T-cell (primary cell): ENCODE results near the gene COBLL1. TPM values are rescaled to one million over a fixed set of nuclear protein-coding genes. Genes with fewer than 3 reads are reported as not detected.

ENCODE experiments used
- ATAC-seq, 4 experiments: fragments of 200-7000 bp in 3 of 4; fragments of 150-1000 bp in 1 of 4; cut with Tn5 transposase; replicated peaks in 1 of 4; 1 replicate in 3 of 4; 2 replicates in 1 of 4; pipeline ENCODE4 v1.10.0; 2021; ENCODE audit warnings: moderate library complexity in 3 of 4, mild to moderate bottlenecking in 2 of 4, moderate number of reproducible peaks in 1 of 4
- CTCF ChIA-PET, 2 donors: fragments of 300-600 bp; sonication (Branson Sonifier 250); formaldehyde crosslinking; loops; one replicate each; lab custom pipeline; 2022; ENCODE audit warnings: antibody characterized with exemption in 2 of 2; lab: Charles Lee
- POLR2A ChIA-PET, 2 donors: fragments of 300-600 bp; sonication (Branson Sonifier 250); formaldehyde crosslinking; loops; one replicate each; lab custom pipeline; 2022; ENCODE audit warnings: antibody characterized with exemption in 2 of 2; lab: Charles Lee
- DNase-seq, 35 experiments: peaks; one replicate each; pipeline versions ENCODE4 v3.0.0 to v3.0.0-alpha.2; 2013 to 2023
- H3K27ac ChIP-seq: one replicate; pipeline ENCODE4 v1.5.1; 2013; ENCODE audit warnings: low read length
- H3K27me3 ChIP-seq, 2 experiments: replicated peaks in 1 of 2; 1 replicate in 1 of 2; 2 replicates in 1 of 2; pipeline versions ENCODE4 v1.6.1 to v1.7.0; 2013; ENCODE audit warnings: low read length in 1 of 2, mixed read lengths in 1 of 2; ENCODE audit not compliant: control insufficient read depth in 2 of 2, insufficient read depth in 2 of 2; ENCODE audit errors: extremely low read depth in 1 of 2
- H3K36me3 ChIP-seq, 2 donors: 1 replicate in 1 of 2; 2 replicates in 1 of 2; pipeline versions ENCODE4 v1.6.1 to v1.7.0; 2013; ENCODE audit warnings: low read length in 1 of 2; ENCODE audit not compliant: control insufficient read depth in 2 of 2, insufficient read depth in 1 of 2; ENCODE audit errors: extremely low read depth in 1 of 2
- H3K4me1 ChIP-seq, 2 experiments: 1 replicate in 1 of 2; 2 replicates in 1 of 2; pipeline versions ENCODE4 v1.6.1 to v1.7.0; 2013; ENCODE audit warnings: low read length in 2 of 2, mixed read lengths in 1 of 2; ENCODE audit not compliant: insufficient read depth in 2 of 2, control insufficient read depth in 1 of 2; ENCODE audit errors: extremely low read depth in 1 of 2
- H3K4me3 ChIP-seq, 2 donors: 1 replicate in 1 of 2; 2 replicates in 1 of 2; pipeline versions ENCODE4 v1.5.1 to v1.7.0; 2013; ENCODE audit warnings: mild to moderate bottlenecking in 2 of 2, low read length in 1 of 2, moderate library complexity in 1 of 2; ENCODE audit not compliant: control insufficient read depth in 1 of 2; ENCODE audit errors: extremely low read depth in 1 of 2
- H3K9me3 ChIP-seq: 2 replicates; pipeline ENCODE4 v1.7.0; 2013
- H3K27ac Mint-ChIP-seq, 2 donors: one replicate each; pipeline ENCODE4 v1.8.0; 2020 to 2021; ENCODE audit warnings: mild to moderate bottlenecking in 2 of 2, mixed read lengths in 2 of 2
- H3K27me3 Mint-ChIP-seq, 2 donors: one replicate each; pipeline ENCODE4 v1.8.0; 2021 to 2022; ENCODE audit warnings: mixed read lengths in 2 of 2
- H3K36me3 Mint-ChIP-seq: one replicate; pipeline ENCODE4 v1.8.0; 2021; ENCODE audit warnings: mixed read lengths
- H3K4me1 Mint-ChIP-seq, 3 donors: one replicate each; pipeline ENCODE4 v1.8.0; 2020 to 2022; ENCODE audit warnings: mixed read lengths in 3 of 3, mild to moderate bottlenecking in 1 of 3
- H3K4me3 Mint-ChIP-seq, 3 donors: one replicate each; pipeline ENCODE4 v1.8.0; 2020 to 2022; ENCODE audit warnings: mild to moderate bottlenecking in 3 of 3, mixed read lengths in 3 of 3, moderate library complexity in 3 of 3
- H3K9me3 Mint-ChIP-seq, 3 donors: one replicate each; pipeline ENCODE4 v1.8.0; 2020 to 2022; ENCODE audit warnings: mixed read lengths in 3 of 3
- WGBS: methylation state at CpG from one replicate; pipeline ENCODE4 v1.1.5; 2013; ENCODE audit warnings: missing lambda C conversion rate; ENCODE audit not compliant: insufficient coverage; 5-methylcytosine and 5-hydroxymethylcytosine counted together
- total RNA-seq, 35 experiments: library from RNA in 6 of 35; stranded (reverse) in 6 of 35; fragments of 120-200 nt in 1 of 35; gene quantifications; one replicate each; pipeline versions ENCODE4 v1.2.1 to v1.2.4 and lab custom pipeline; 2013 to 2026

The COBLL1 gene
- total RNA-seq, 5 donors from 2014 or later (not counting 1 experiment from before 2014, with no cell fraction given), result 0.68 to 5.1 (median 1.9) TPM

DNA sequence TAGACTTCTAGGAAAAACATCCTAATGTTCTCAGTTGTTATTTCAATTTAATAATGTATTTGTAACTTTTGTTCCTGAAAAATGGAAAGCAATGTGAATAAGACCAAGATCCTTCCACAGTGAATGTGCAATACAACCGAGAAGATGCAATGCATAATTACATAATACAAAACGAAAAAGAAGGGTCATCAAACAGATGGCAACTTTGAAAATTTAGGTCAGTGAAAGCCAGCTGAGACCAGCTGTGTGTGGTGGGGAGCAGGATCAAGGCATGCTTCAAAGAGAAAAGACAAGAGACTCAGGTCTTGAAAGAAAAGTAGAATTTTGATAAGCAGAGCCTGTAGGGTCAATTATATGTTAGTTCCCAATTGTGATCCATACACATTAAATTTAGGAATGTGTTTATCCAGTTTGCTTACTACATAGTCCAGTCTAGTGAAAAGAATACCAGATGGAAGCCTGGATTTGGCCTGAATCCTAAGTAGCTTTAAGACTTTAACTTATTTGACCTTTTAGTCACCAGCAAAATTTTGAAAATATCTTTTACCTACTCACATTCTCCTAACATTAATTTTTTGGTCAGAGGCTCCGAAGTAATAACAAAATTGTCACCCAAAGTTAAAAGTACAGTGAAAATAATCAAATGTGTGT, 93.7 kb downstream of the COBLL1 start:
- Mint-ChIP-seq H3K4me3 (no peak overlapping the region), H3K27ac (no peak overlapping the region), H3K4me1 (no peaks in the 10 kb centered on the region), H3K27me3 (no peaks in the 10 kb centered on the region), H3K9me3 (peaks cover 0 to 3% (median 2%) of the 10 kb centered on the region in 3 donors), H3K36me3 (no peaks in the 10 kb centered on the region)
- Histone ChIP-seq H3K27ac (no peak overlapping the region), H3K27me3 (no peaks in the 10 kb centered on the region), H3K9me3 (no peaks in the 10 kb centered on the region), H3K36me3 (no peaks in the 10 kb centered on the region), H3K4me1 (no peaks in the 10 kb centered on the region), H3K4me3 (no peak overlapping the region)
- CTCF ChIA-PET, result no interaction called here
- ATAC-seq (no peak), DNase-seq (no peak)
- POLR2A ChIA-PET, result no interaction called here
- no CpG with 5 or more reads among the region's 3 CpGs for WGBS

GRCh38 chr2:164747140-164747539, 94.5 kb downstream of the COBLL1 start:
- no CpG with 5 or more reads among the region's 1 CpG for WGBS
- POLR2A ChIA-PET, result no interaction called here
- Histone ChIP-seq H3K36me3 (no peaks in the 10 kb centered on the region), H3K27ac (no peak overlapping the region), H3K4me3 (no peak overlapping the region), H3K4me1 (no peaks in the 10 kb centered on the region), H3K27me3 (no peaks in the 10 kb centered on the region), H3K9me3 (no peaks in the 10 kb centered on the region)
- no peak overlapping the region for H3K27ac Mint-ChIP-seq
- no peaks in the 10 kb centered on the region for H3K4me1 Mint-ChIP-seq
- no peaks in the 10 kb centered on the region for H3K36me3 Mint-ChIP-seq
- H3K27me3 Mint-ChIP-seq, result no peaks in the 10 kb centered on the region
- H3K4me3 Mint-ChIP-seq, result no peak overlapping the region
- H3K9me3 Mint-ChIP-seq, result peaks cover 0 to 3% (median 2%) of the 10 kb centered on the region in 3 donors
- DNase-seq, result no peak
- CTCF ChIA-PET, result no interaction called here
- no peak for ATAC-seq

GRCh38 chr2:164746713-164747112, 94.9 kb downstream of the COBLL1 start:
- WGBS, result 67% methylated on average over 1 of the region's 1 CpG
- ChIA-PET CTCF (no interaction called here), POLR2A (no interaction called here)
- no peak for ATAC-seq
- no peak overlapping the region for H3K27ac ChIP-seq
- Mint-ChIP-seq H3K4me3 (no peak overlapping the region), H3K27ac (no peak overlapping the region), H3K36me3 (no peaks in the 10 kb centered on the region), H3K9me3 (peaks cover 0 to 3% (median 2%) of the 10 kb centered on the region in 3 donors), H3K4me1 (no peaks in the 10 kb centered on the region), H3K27me3 (no peaks in the 10 kb centered on the region)
- no peaks in the 10 kb centered on the region for H3K27me3 ChIP-seq
- no peaks in the 10 kb centered on the region for H3K36me3 ChIP-seq
- no peaks in the 10 kb centered on the region for H3K4me1 ChIP-seq
- DNase-seq, result no peak
- no peak overlapping the region for H3K4me3 ChIP-seq
- H3K9me3 ChIP-seq, result no peaks in the 10 kb centered on the region

DNA sequence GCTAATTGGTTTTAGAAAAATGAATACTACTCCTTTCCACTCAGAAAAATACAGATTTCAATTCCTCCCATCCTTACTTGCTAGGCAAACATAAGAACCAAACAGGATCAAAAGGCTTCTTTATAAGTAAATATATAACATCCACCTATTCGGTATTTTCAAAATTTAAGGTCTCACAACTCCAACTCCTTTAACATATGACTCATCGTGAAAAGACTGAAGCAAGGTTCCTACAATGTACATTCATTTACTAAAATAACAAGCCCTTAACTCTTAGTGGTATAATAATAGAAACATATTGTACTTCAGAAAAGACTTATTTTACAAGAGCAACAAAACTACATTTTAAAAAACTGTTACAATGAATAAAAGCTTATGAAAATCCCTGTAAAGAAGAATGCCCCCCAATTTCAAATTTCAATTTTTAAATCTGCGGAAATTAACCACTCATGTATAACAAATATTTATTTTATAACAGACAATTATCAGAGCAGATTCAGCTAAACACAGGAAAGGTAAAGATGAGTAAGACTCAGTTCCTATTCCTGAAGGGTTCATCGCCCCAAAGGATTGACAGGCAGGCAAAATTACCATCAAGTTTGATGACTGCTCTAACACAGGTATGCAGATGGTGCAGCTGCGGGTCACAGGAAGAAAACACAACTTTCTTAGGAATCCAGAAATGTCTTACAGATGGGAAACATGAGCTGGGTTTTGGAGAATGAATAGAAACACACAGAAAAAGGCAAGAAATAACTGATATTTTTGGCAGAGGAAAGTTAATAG, 96.4 kb downstream of the COBLL1 start:
- no peaks in the 10 kb centered on the region for H3K36me3 Mint-ChIP-seq
- no peak for ATAC-seq
- H3K9me3 ChIP-seq, result no peaks in the 10 kb centered on the region
- H3K36me3 ChIP-seq, result no peaks in the 10 kb centered on the region
- no peak overlapping the region for H3K4me3 Mint-ChIP-seq
- H3K4me3 ChIP-seq, result no peak overlapping the region
- POLR2A ChIA-PET, result no interaction called here
- CTCF ChIA-PET, result no interaction called here
- no peaks in the 10 kb centered on the region for H3K4me1 ChIP-seq
- no peaks in the 10 kb centered on the region for H3K27me3 Mint-ChIP-seq
- H3K27ac ChIP-seq, result no peak overlapping the region
- H3K4me1 Mint-ChIP-seq, result no peaks in the 10 kb centered on the region
- peaks cover 0 to 3% (median 0%) of the 10 kb centered on the region in 3 donors for H3K9me3 Mint-ChIP-seq
- WGBS, result 100% methylated on average over 1 of the region's 5 CpGs
- no peak overlapping the region for H3K27ac Mint-ChIP-seq
- H3K27me3 ChIP-seq, result no peaks in the 10 kb centered on the region
- DNase-seq, result no peak

DNA sequence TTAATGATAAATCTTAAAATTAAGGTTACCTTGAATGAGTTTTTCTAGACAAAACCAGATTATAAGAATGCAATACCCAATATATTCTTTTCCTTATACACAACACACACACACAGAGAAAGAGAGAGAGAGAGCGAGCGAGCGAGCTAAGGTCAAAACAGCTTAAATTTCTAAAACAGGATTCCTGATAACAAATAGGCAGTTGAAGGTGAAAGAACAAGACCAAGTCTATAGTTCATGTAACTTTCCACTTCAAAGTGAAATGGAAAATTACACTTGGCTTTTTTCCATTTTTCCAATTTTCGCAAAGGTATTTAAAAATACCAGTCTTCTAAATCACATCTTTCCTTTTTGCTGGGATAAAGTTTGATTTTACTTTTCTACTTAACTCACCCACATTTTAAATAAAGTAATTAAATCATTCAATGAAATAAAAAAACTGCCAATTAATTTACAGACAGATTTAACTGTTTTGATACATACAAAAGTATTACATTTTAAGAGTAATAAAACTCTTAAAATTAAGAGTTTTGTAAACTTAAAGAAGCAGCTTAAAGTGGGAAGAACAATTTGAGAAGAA, 98.8 kb downstream of the COBLL1 start:
- no peak for ATAC-seq
- H3K27ac Mint-ChIP-seq, result no peak overlapping the region
- POLR2A ChIA-PET, result no interaction called here

GRCh38 chr2:164739966-164740365, 101.7 kb downstream of the COBLL1 start:
- Mint-ChIP-seq H3K4me1 (peaks cover 0 to 2% (median 0%) of the 10 kb centered on the region in 3 donors), H3K4me3 (no peak overlapping the region), H3K27ac (no peak overlapping the region), H3K36me3 (no peaks in the 10 kb centered on the region), H3K9me3 (no peaks in the 10 kb centered on the region), H3K27me3 (no peaks in the 10 kb centered on the region)
- no peak overlapping the region for H3K27ac ChIP-seq
- H3K4me3 ChIP-seq, result no peak overlapping the region
- ATAC-seq (no peak), DNase-seq (no peak)
- no peaks in the 10 kb centered on the region for H3K9me3 ChIP-seq
- H3K36me3 ChIP-seq, result no peaks in the 10 kb centered on the region
- WGBS, result 100% methylated on average over 1 of the region's 3 CpGs
- H3K27me3 ChIP-seq, result peaks cover 0 to 3% of the 10 kb centered on the region in 2 experiments
- H3K4me1 ChIP-seq, result peaks cover 0 to 2% of the 10 kb centered on the region in 2 experiments
- ChIA-PET CTCF (no interaction called here), POLR2A (no interaction called here)

More for the DNA sequence above, 98.8 kb downstream of the COBLL1 start:
- Mint-ChIP-seq H3K36me3 (no peaks in the 10 kb centered on the region), H3K9me3 (no peaks in the 10 kb centered on the region), H3K4me3 (no peak overlapping the region), H3K27me3 (no peaks in the 10 kb centered on the region), H3K4me1 (peaks cover 0 to 2% (median 0%) of the 10 kb centered on the region in 3 donors)
- DNase-seq, result no peak
- no peaks in the 10 kb centered on the region for H3K36me3 ChIP-seq
- no CpG with 5 or more reads among the region's 4 CpGs for WGBS
- peaks cover 0 to under 1% of the 10 kb centered on the region in 2 experiments for H3K4me1 ChIP-seq
- CTCF ChIA-PET, result no interaction called here
- no peak overlapping the region for H3K4me3 ChIP-seq
- no peak overlapping the region for H3K27ac ChIP-seq
- no peaks in the 10 kb centered on the region for H3K9me3 ChIP-seq
- no peaks in the 10 kb centered on the region for H3K27me3 ChIP-seq
